Measurements from ENCODE around the gene KLF6. TPM values are rescaled to one million over a fixed set of nuclear protein-coding genes. Genes with fewer than 3 reads are reported as not detected.
"Not testable (repeated sequence)": the region's sequence is repeated elsewhere in the genome, so short reads cannot be mapped to it uniquely, and the experiment has no call there.

The KLF6 gene
- total RNA-seq, 1 experiment from 2014 or later: 27.7 TPM

- DNase-seq: no peak
- Histone ChIP-seq H3K27me3 (ENCODE audit: insufficient read depth, low read depth) (no peaks in the 10 kb centered on the region), H3K4me1 (replicated peaks; ENCODE audit: insufficient read depth) (peaks cover 24% of the 10 kb centered on the region), H3K79me2 (ENCODE audit: low read depth) (no peaks in the 10 kb centered on the region), H3K36me3 (ENCODE audit: low read depth) (no peaks in the 10 kb centered on the region), H4K20me1 (ENCODE audit: insufficient read depth) (no peaks in the 10 kb centered on the region), H3K4me3 (no peak overlapping the region), H3K9me2 (ENCODE audit: insufficient read depth) (no peaks in the 10 kb centered on the region), H3F3A (ENCODE audit: insufficient read depth, low read depth) (peaks cover 13% of the 10 kb centered on the region), H3K9me3 (ENCODE audit: insufficient read depth, low read depth) (no peaks in the 10 kb centered on the region), H3K4me2 (no peak overlapping the region), H3K27ac (no peak overlapping the region), H2AFZ (no peak overlapping the region)
- CTCF ChIA-PET: no interaction called here
- BruUV-seq (replicated peaks): no TSS peak
- POLR2A ChIA-PET (ENCODE audit: unreplicated experiment): no interaction called here
- intact Hi-C loops (cut with micrococcal nuclease; ENCODE audit: unreplicated experiment): no loop called here
- TF ChIP-seq CTCF (conservative IDR thresholded peaks at IDR 0.05): no peak
- TF ChIP-seq EZH2 (IDR thresholded peaks at IDR 0.05; ENCODE audit: low read depth): no peak
Measured at GRCh38 chr10:3735175-3735574, 49.8 kb downstream of the KLF6 start.

GRCh38 chr10:3734111-3734510 is 50.9 kb downstream of the KLF6 start:
- Histone ChIP-seq H3K9me2 (ENCODE audit: insufficient read depth) (no peaks in the 10 kb centered on the region), H3K4me3 (no peak overlapping the region), H3K79me2 (ENCODE audit: low read depth) (no peaks in the 10 kb centered on the region), H3F3A (ENCODE audit: insufficient read depth, low read depth) (peaks cover 3% of the 10 kb centered on the region; the same call in 1 of the 2 replicates), H2AFZ (no peak overlapping the region), H3K27me3 (ENCODE audit: insufficient read depth, low read depth) (no peaks in the 10 kb centered on the region), H3K4me1 (replicated peaks; ENCODE audit: insufficient read depth) (peaks cover 24% of the 10 kb centered on the region), H3K9me3 (ENCODE audit: insufficient read depth, low read depth) (no peaks in the 10 kb centered on the region), H3K4me2 (no peak overlapping the region), H4K20me1 (ENCODE audit: insufficient read depth) (no peaks in the 10 kb centered on the region), H3K36me3 (ENCODE audit: low read depth) (no peaks in the 10 kb centered on the region), H3K27ac (no peak overlapping the region)
- POLR2A ChIA-PET (ENCODE audit: unreplicated experiment): no interaction called here
- CTCF ChIA-PET: no interaction called here
- no peak for TF ChIP-seq EZH2 (IDR thresholded peaks at IDR 0.05; ENCODE audit: low read depth)
- no peak for TF ChIP-seq CTCF (conservative IDR thresholded peaks at IDR 0.05)
- BruUV-seq (replicated peaks): no TSS peak
- DNase-seq: no peak
- intact Hi-C loops (cut with micrococcal nuclease; ENCODE audit: unreplicated experiment): no loop called here

DNA sequence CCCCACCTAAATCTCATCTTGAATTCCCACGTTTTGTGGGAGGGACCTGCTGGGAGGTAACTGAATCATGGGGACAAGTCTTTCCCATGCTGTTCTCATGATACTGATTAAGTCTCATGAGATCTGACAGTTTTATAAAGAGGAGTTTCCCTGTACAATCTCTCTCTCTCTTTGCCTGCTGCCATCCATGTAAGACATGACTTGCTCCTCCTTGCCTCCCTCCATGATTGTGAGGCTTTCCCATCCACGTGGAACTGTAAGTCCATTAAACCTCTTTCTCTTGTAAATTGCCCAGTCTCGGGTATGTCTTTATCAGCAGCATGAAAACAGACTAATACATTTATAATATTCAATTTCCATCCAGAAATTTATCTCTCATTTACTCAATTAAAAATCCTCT is 52.8 kb downstream of the KLF6 start:
- H4K20me1 ChIP-seq (ENCODE audit: insufficient read depth); intact Hi-C loops (cut with micrococcal nuclease; ENCODE audit: unreplicated experiment): not testable (repeated sequence)

GRCh38 chr10:3729397-3729976 is 55.5 kb downstream of the KLF6 start:
- TF ChIP-seq CTCF (conservative IDR thresholded peaks at IDR 0.05) (no peak), EZH2 (IDR thresholded peaks at IDR 0.05; ENCODE audit: low read depth) (no peak)
- H3K27me3 ChIP-seq (ENCODE audit: insufficient read depth, low read depth): no peaks in the 10 kb centered on the region
- no peak overlapping the region for H3K4me3 ChIP-seq
- peak; percentile 39 to 78 for DNase-seq
- H4K20me1 ChIP-seq (ENCODE audit: insufficient read depth): no peaks in the 10 kb centered on the region
- H3K4me1 ChIP-seq (replicated peaks; ENCODE audit: insufficient read depth): peaks cover 21% of the 10 kb centered on the region
- H3F3A ChIP-seq (ENCODE audit: insufficient read depth, low read depth): no peaks in the 10 kb centered on the region; the same call in 1 of the 2 replicates
- H3K36me3 ChIP-seq (ENCODE audit: low read depth): no peaks in the 10 kb centered on the region
- H2AFZ ChIP-seq: no peak overlapping the region
- no peaks in the 10 kb centered on the region for H3K9me3 ChIP-seq (ENCODE audit: insufficient read depth, low read depth)
- CTCF ChIA-PET: no interaction called here
- H3K9me2 ChIP-seq (ENCODE audit: insufficient read depth): no peaks in the 10 kb centered on the region
- peak overlapping the region; percentile 63 for H3K4me2 ChIP-seq
- BruUV-seq (replicated peaks): no TSS peak
- POLR2A ChIA-PET (ENCODE audit: unreplicated experiment): interaction anchor here (0.6 to 1.0 kb wide), 3 partner anchors 117 to 1561 kb away, joined by 3 to 7 read pairs (median 3); no protein-coding TSS in a partner anchor
- 0 out of 2 replicates have a peak overlapping the region, but pooled peaks have one; percentile 1 for H3K27ac ChIP-seq
- intact Hi-C loops (cut with micrococcal nuclease; ENCODE audit: unreplicated experiment): no loop called here
- H3K79me2 ChIP-seq (ENCODE audit: low read depth): no peaks in the 10 kb centered on the region

More for the DNA sequence above, 52.8 kb downstream of the KLF6 start:
- H2AFZ ChIP-seq; H3K9me3 ChIP-seq (ENCODE audit: insufficient read depth, low read depth); H3K27me3 ChIP-seq (ENCODE audit: insufficient read depth, low read depth); POLR2A ChIA-PET (ENCODE audit: unreplicated experiment); H3K27ac ChIP-seq; H3K9me2 ChIP-seq (ENCODE audit: insufficient read depth); H3F3A ChIP-seq (ENCODE audit: insufficient read depth, low read depth); H3K36me3 ChIP-seq (ENCODE audit: low read depth); BruUV-seq (replicated peaks); H3K79me2 ChIP-seq (ENCODE audit: low read depth); H3K4me3 ChIP-seq; CTCF ChIA-PET; DNase-seq; H3K4me2 ChIP-seq: not testable (repeated sequence)
- peaks cover 21% of the 10 kb centered on the region for H3K4me1 ChIP-seq (replicated peaks; ENCODE audit: insufficient read depth)
